ENCODE data around the gene TEX11.

The TEX11 gene

GRCh38 chrX:70922774-70923473 lies 14.4 kb upstream of the TEX11 start:
- Histone ChIP-seq H3K79me2 (ENCODE audit: low read length) (no peaks in the 10 kb centered on the region), H3K9ac (ENCODE audit: low read length) (no peak overlapping the region), H3K9me2 (replicated peaks; ENCODE audit: insufficient read depth, low read length) (no peaks in the 10 kb centered on the region), H2AFZ (ENCODE audit: low read length) (no peak overlapping the region; the same call in 1 of the 2 replicates), H3K36me3 (replicated peaks; ENCODE audit: insufficient read depth, low read length) (no peaks in the 10 kb centered on the region), H3F3A (ENCODE audit: insufficient read depth, low read length) (no peaks in the 10 kb centered on the region; the same call in 1 of the 2 replicates), H3K4me3 (ENCODE audit: low read length) (no peak overlapping the region), H3K9me3 (replicated peaks; ENCODE audit: insufficient read depth, low read length) (no peaks in the 10 kb centered on the region), H4K20me1 (ENCODE audit: insufficient read depth, low read length) (no peaks in the 10 kb centered on the region), H3K27ac (ENCODE audit: low read length) (no peak overlapping the region), H3K4me1 (ENCODE audit: low read length) (0 out of 2 replicates have a peak, but pooled peaks cover 4% of the 10 kb centered on the region), H3K4me2 (ENCODE audit: low read depth, low read length) (peak overlapping the region; percentile 32; the same call in 1 of the 2 replicates), H3K27me3 (replicated peaks; ENCODE audit: insufficient read depth, low read length) (no peaks in the 10 kb centered on the region)
- no peak for TF ChIP-seq EZH2 (optimal IDR thresholded peaks at IDR 0.05; ENCODE audit: low read depth, low read length)
- no peak for TF ChIP-seq EZH2phosphoT487 (IDR thresholded peaks at IDR 0.05; ENCODE audit: low read length)
- TF ChIP-seq CTCF (IDR thresholded peaks at IDR 0.05; ENCODE audit: low read length): no peak
- DNase-seq: no peak

GRCh38 chrX:70921709-70922352 lies 13.3 kb upstream of the TEX11 start:
- H3K27me3 ChIP-seq (replicated peaks; ENCODE audit: insufficient read depth, low read length): no peaks in the 10 kb centered on the region
- H3K9me2 ChIP-seq (replicated peaks; ENCODE audit: insufficient read depth, low read length): no peaks in the 10 kb centered on the region
- no peaks in the 10 kb centered on the region for H4K20me1 ChIP-seq (ENCODE audit: insufficient read depth, low read length)
- peak overlapping the region; percentile 36 for H2AFZ ChIP-seq (ENCODE audit: low read length)
- H3F3A ChIP-seq (ENCODE audit: insufficient read depth, low read length): no peaks in the 10 kb centered on the region; the same call in 1 of the 2 replicates
- H3K4me3 ChIP-seq (ENCODE audit: low read length): peak overlapping the region; percentile 37; the same call in 1 of the 2 replicates
- peak overlapping the region; percentile 73 for H3K4me2 ChIP-seq (ENCODE audit: low read depth, low read length)
- no peaks in the 10 kb centered on the region for H3K9me3 ChIP-seq (replicated peaks; ENCODE audit: insufficient read depth, low read length)
- no peaks in the 10 kb centered on the region for H3K79me2 ChIP-seq (ENCODE audit: low read length)
- H3K27ac ChIP-seq (ENCODE audit: low read length): peak overlapping the region; percentile 39; the same call in 1 of the 2 replicates
- no peak overlapping the region for H3K9ac ChIP-seq (ENCODE audit: low read length)
- H3K4me1 ChIP-seq (ENCODE audit: low read length): 0 out of 2 replicates have a peak, but pooled peaks cover 4% of the 10 kb centered on the region
- H3K36me3 ChIP-seq (replicated peaks; ENCODE audit: insufficient read depth, low read length): no peaks in the 10 kb centered on the region
- peak; percentile 12 for DNase-seq
- no peak for TF ChIP-seq EZH2phosphoT487 (IDR thresholded peaks at IDR 0.05; ENCODE audit: low read length)
- no peak for TF ChIP-seq CTCF (IDR thresholded peaks at IDR 0.05; ENCODE audit: low read length)
- TF ChIP-seq EZH2 (optimal IDR thresholded peaks at IDR 0.05; ENCODE audit: low read depth, low read length): no peak

DNA sequence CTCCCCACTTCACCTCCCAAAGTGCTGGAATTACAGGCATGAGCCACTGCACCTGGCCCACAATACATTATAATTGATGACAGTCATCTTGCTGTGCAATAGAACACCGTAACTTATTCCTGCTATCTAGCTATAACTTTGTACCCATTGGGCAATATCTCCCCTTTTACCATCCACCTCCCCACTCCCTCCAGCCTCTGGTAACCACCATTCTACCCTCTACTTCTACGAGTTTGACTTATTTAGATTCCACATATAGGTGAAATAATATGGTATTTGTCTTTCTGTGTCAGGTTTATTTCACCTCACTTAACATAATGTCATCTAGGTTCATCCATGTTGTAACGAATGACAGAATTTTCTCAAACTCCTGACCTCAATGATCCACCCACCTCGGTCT lies 8.2 kb upstream of the TEX11 start:
- no peaks in the 10 kb centered on the region for H3K79me2 ChIP-seq (ENCODE audit: low read length)
- no peaks in the 10 kb centered on the region for H3F3A ChIP-seq (ENCODE audit: insufficient read depth, low read length)
- H3K4me3 ChIP-seq (ENCODE audit: low read length): no peak overlapping the region
- no peaks in the 10 kb centered on the region for H3K9me2 ChIP-seq (replicated peaks; ENCODE audit: insufficient read depth, low read length)
- H3K36me3 ChIP-seq (replicated peaks; ENCODE audit: insufficient read depth, low read length): no peaks in the 10 kb centered on the region
- H3K27ac ChIP-seq (ENCODE audit: low read length): no peak overlapping the region
- H3K27me3 ChIP-seq (replicated peaks; ENCODE audit: insufficient read depth, low read length): no peaks in the 10 kb centered on the region
- H3K9ac ChIP-seq (ENCODE audit: low read length): no peak overlapping the region
- H2AFZ ChIP-seq (ENCODE audit: low read length): no peak overlapping the region
- DNase-seq: no peak
- no peaks in the 10 kb centered on the region for H4K20me1 ChIP-seq (ENCODE audit: insufficient read depth, low read length)
- H3K9me3 ChIP-seq (replicated peaks; ENCODE audit: insufficient read depth, low read length): no peaks in the 10 kb centered on the region
- TF ChIP-seq CTCF (IDR thresholded peaks at IDR 0.05; ENCODE audit: low read length): no peak
- TF ChIP-seq EZH2 (optimal IDR thresholded peaks at IDR 0.05; ENCODE audit: low read depth, low read length): no peak
- no peak for TF ChIP-seq EZH2phosphoT487 (IDR thresholded peaks at IDR 0.05; ENCODE audit: low read length)
- no peaks in the 10 kb centered on the region for H3K4me1 ChIP-seq (ENCODE audit: low read length)
- no peak overlapping the region for H3K4me2 ChIP-seq (ENCODE audit: low read depth, low read length)

All from MM.1S (cell line).